Osteocyte (in vitro differentiated cells): ENCODE results near the gene IGSF21. TPM values are rescaled to one million over a fixed set of nuclear protein-coding genes. Genes with fewer than 3 reads are reported as not detected.

ENCODE experiments used
- DNase-seq: peaks from one replicate; pipeline ENCODE4 v3.0.0; 2021; ENCODE audit warnings: mixed read lengths; ENCODE audit not compliant: unreplicated experiment; ENCODE audit errors: extremely low spot score
- H3K27ac Mint-ChIP-seq: one replicate; pipeline ENCODE4 v1.8.0; 2021; ENCODE audit warnings: mild to moderate bottlenecking, mixed read lengths; ENCODE audit not compliant: unreplicated experiment
- H3K27me3 Mint-ChIP-seq: one replicate; pipeline ENCODE4 v1.8.0; 2021; ENCODE audit warnings: mixed read lengths; ENCODE audit not compliant: unreplicated experiment
- H3K36me3 Mint-ChIP-seq: one replicate; pipeline ENCODE4 v1.8.0; 2021; ENCODE audit warnings: mixed read lengths; ENCODE audit not compliant: unreplicated experiment
- H3K4me1 Mint-ChIP-seq: one replicate; pipeline ENCODE4 v1.8.0; 2021; ENCODE audit warnings: mixed read lengths; ENCODE audit not compliant: unreplicated experiment
- H3K4me3 Mint-ChIP-seq: one replicate; pipeline ENCODE4 v1.8.0; 2021; ENCODE audit warnings: mild to moderate bottlenecking, moderate library complexity, mixed read lengths; ENCODE audit not compliant: unreplicated experiment
- H3K9me3 Mint-ChIP-seq: one replicate; pipeline ENCODE4 v1.8.0; 2021; ENCODE audit warnings: mixed read lengths; ENCODE audit not compliant: unreplicated experiment
- total RNA-seq: library from RNA; stranded (reverse); gene quantifications from 2 replicates; pipeline ENCODE4 v1.2.1, GENCODE V29; 2021
- TF ChIP-seq, protein P1 (sequence below): fragments of 200-600 bp; sonication (generic); IDR thresholded peaks from 2 replicates; pipeline ENCODE4 v1.5.0; 2021; ENCODE audit warnings: antibody characterized with exemption, mild to moderate bottlenecking, moderate library complexity

IGSF21 gene
- total RNA-seq, 1 donor from 2014 or later = not detected

DNA sequence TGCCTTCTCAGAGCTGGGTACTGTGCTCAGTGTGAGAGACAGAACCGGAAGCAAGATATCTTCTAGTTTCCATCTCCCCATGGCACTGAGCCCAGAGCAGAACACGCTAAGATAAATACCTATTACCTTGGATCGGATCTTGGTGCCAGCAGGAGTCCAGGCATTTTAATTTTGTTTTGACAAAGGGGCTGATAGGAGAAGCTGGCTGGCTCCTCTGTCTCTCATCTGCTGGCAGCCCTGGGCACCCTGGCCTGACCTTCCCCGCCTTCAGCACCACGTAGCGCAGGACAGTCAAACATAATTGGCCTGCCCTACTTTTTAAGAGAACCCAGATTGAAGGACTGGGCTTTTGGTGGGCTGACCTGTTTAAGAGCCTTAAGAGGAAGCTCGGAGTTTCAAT lies 212.5 kb downstream of the IGSF21 start:
- TF ChIP-seq, protein P1, sequence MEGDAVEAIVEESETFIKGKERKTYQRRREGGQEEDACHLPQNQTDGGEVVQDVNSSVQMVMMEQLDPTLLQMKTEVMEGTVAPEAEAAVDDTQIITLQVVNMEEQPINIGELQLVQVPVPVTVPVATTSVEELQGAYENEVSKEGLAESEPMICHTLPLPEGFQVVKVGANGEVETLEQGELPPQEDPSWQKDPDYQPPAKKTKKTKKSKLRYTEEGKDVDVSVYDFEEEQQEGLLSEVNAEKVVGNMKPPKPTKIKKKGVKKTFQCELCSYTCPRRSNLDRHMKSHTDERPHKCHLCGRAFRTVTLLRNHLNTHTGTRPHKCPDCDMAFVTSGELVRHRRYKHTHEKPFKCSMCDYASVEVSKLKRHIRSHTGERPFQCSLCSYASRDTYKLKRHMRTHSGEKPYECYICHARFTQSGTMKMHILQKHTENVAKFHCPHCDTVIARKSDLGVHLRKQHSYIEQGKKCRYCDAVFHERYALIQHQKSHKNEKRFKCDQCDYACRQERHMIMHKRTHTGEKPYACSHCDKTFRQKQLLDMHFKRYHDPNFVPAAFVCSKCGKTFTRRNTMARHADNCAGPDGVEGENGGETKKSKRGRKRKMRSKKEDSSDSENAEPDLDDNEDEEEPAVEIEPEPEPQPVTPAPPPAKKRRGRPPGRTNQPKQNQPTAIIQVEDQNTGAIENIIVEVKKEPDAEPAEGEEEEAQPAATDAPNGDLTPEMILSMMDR = no peak
- H3K9me3 Mint-ChIP-seq = peaks cover 17% of the 10 kb centered on the region
- H3K4me3 Mint-ChIP-seq = no peak overlapping the region
- no peak for DNase-seq
- H3K27me3 Mint-ChIP-seq = no peaks in the 10 kb centered on the region
- H3K4me1 Mint-ChIP-seq = no peaks in the 10 kb centered on the region
- H3K36me3 Mint-ChIP-seq = no peaks in the 10 kb centered on the region
- no peak overlapping the region for H3K27ac Mint-ChIP-seq

DNA sequence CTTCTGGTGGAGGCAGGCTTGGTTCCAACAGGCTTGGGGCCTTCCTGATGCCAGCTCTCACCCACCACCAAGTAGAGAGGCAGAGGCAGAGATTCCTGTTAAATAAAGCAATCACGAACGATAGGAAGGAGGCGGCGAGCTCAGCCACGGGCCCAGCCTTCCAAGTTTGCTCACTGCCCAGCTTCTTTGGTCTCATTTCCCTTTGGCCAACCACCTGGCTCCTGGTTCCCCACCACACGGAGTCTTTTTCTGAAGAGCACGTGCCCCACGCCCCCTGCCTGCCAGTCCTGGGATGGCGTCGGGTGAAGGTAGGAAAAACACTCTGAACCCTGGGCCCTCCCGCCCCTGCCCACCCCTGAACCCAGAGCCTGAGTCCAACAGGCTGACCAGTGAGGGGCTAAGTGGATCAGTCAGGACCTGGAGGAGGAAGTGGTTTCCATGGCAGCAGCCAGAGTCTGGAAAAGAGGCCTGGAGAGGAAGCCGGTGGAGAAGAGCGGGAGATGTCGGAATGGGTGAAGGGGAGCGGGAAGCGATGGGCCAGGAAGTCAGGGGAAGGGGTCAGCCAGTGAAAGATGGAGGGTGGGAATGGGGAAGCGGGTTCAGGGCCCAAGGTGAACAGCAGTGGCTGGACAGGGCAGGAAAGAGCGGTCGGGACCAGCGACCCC lies 214.9 kb downstream of the IGSF21 start:
- no peaks in the 10 kb centered on the region for H3K4me1 Mint-ChIP-seq
- no peak for DNase-seq
- H3K27ac Mint-ChIP-seq = no peak overlapping the region
- no peaks in the 10 kb centered on the region for H3K36me3 Mint-ChIP-seq
- peaks cover 8% of the 10 kb centered on the region for H3K9me3 Mint-ChIP-seq
- H3K4me3 Mint-ChIP-seq = no peak overlapping the region
- TF ChIP-seq, protein P1 = no peak
- H3K27me3 Mint-ChIP-seq = no peaks in the 10 kb centered on the region

DNA sequence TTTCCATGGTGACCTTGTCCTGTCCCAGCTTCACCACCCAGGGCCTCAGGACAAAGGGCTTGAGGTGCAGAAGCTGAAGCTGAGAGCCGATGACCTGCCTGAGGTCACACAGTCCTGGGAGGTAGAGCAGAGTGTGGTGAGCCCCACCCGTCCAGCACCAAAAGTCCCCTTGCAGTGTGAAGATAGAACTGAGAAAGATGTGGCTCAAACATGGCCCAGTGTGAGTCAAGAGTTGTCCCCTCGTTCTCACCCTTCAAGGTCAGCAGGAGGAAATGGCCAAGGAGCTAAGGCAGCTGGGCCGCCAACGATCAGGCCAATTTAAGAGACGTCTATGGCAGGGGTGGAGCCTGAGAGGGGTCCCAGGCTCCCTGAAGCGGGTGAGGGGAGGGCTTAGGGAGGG lies 215.7 kb downstream of the IGSF21 start:
- H3K4me1 Mint-ChIP-seq = no peaks in the 10 kb centered on the region
- H3K4me3 Mint-ChIP-seq = no peak overlapping the region
- no peak overlapping the region for H3K27ac Mint-ChIP-seq
- TF ChIP-seq, protein P1 = no peak
- no peaks in the 10 kb centered on the region for H3K36me3 Mint-ChIP-seq
- no peak for DNase-seq
- peaks cover 8% of the 10 kb centered on the region for H3K9me3 Mint-ChIP-seq
- no peaks in the 10 kb centered on the region for H3K27me3 Mint-ChIP-seq

DNA sequence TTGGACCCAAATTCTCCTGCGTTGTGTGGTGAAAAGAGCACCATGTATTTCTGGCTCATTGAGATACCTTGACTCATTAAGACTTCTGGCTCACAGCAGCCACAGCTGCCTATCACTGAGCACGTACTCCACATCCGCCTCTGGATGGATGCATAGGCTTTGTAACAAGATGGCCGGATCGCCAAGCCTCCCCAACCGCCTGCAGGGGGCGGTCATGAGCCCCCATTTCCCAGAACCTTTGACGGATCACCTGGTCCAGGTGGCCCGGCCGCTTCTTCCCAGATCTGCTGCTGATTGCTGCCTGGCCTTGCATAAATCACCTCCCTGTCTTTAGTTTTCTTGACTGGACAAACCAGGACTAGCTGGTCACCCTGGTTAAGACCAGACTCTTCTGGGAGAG lies 216.6 kb downstream of the IGSF21 start:
- peaks cover 3% of the 10 kb centered on the region for H3K9me3 Mint-ChIP-seq
- no peaks in the 10 kb centered on the region for H3K4me1 Mint-ChIP-seq
- no peaks in the 10 kb centered on the region for H3K27me3 Mint-ChIP-seq
- TF ChIP-seq, protein P1 = no peak
- no peak overlapping the region for H3K4me3 Mint-ChIP-seq
- DNase-seq = no peak
- no peaks in the 10 kb centered on the region for H3K36me3 Mint-ChIP-seq
- no peak overlapping the region for H3K27ac Mint-ChIP-seq

DNA sequence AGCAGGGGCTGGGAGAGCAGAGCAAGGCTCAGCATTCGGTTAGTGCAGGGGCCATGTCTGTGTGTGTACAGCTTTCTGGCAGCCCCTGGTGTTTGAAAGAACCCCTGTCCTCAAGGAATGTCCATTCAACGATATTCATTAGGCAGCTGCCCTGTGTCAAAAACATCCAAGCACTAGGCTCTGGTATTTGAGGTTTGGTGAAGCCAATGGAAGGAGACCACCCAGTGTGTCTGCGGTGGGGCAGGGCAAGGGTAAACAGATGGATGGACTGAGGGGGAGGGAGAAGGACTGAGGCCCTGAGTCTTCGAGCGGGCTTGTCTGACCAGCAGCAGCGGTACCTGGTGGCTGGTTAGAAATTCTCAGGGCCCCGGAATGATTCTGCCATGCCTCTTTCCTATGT lies 217.5 kb downstream of the IGSF21 start:
- Mint-ChIP-seq H3K9me3 (peaks cover 3% of the 10 kb centered on the region), H3K4me3 (no peak overlapping the region), H3K36me3 (no peaks in the 10 kb centered on the region), H3K4me1 (no peaks in the 10 kb centered on the region), H3K27ac (no peak overlapping the region), H3K27me3 (no peaks in the 10 kb centered on the region)
- DNase-seq = no peak
- TF ChIP-seq, protein P1 = no peak
